HuH-7.5 (cell line): ENCODE data around the gene UGCG.

Experiments used
- DNase-seq: peaks from one replicate; pipeline ENCODE4 v3.0.0; 2011; ENCODE audit warnings: low spot score

The UGCG gene

GRCh38 chr9:111984086-111984802 lies 87.6 kb downstream of the UGCG start:
- no peak for DNase-seq
